K562 (cell line): Measurements from ENCODE around the gene ATP6V0D1. TPM values are rescaled to one million over a fixed set of nuclear protein-coding genes. Genes with fewer than 3 reads are reported as not detected.

Source experiments
- FOXK2 ChIP-seq, 2 experiments: fragments of 450-650 bp; IDR thresholded peaks in 1 of 2; conservative IDR thresholded peaks in 1 of 2; 2 replicates each; pipeline ENCODE4 v1.6.1; 2016; ENCODE audit warnings: low read depth in 2 of 2, mild to moderate bottlenecking in 1 of 2
- KLF6 ChIP-seq: fragments of 250-450 bp; sonication (Bioruptor Pico); IDR thresholded peaks from 2 replicates; pipeline ENCODE4 v1.4.0; 2020; ENCODE audit warnings: mild to moderate bottlenecking, moderate library complexity, borderline replicate concordance
- OTX1 ChIP-seq: fragments of 450-650 bp; formaldehyde crosslinking; IDR thresholded peaks from 2 replicates; pipeline ENCODE4 v1.4.0; 2022; ENCODE audit warnings: mild to moderate bottlenecking
- SP1 ChIP-seq: sonication (generic); formaldehyde crosslinking; IDR thresholded peaks from 2 replicates; pipeline ENCODE4 v1.8.1; 2022; ENCODE audit warnings: mild to moderate bottlenecking, missing genetic modification reagents
- SREBF2 ChIP-seq: sonication (generic); formaldehyde crosslinking; IDR thresholded peaks from 2 replicates; pipeline ENCODE4 v1.4.0; 2020; ENCODE audit warnings: mild to moderate bottlenecking, missing genetic modification reagents
- polyA plus RNA-seq, 8 experiments: library from polyadenylated mRNA; depleted of rRNA in 4 of 8; stranded (reverse) in 5 of 8; unstranded in 3 of 8; fragments of >200 nt; fragmentation: Nextera tagmentation in 2 of 8; fragmentation: Illumina TruSeq in 1 of 8; extraction: Ambion mirVana in 2 of 8; extraction: Trizol in 1 of 8; gene quantifications; 2 replicates each; pipeline versions ENCODE4 v1.2.1 to v1.2.3, GENCODE V29; 2011 to 2014; ENCODE audit warnings: inconsistent platforms in 1 of 8, missing spikeins in 1 of 8
- total RNA-seq, 7 experiments: library from RNA; depleted of rRNA in 6 of 7; stranded (reverse); fragments of >200 nt in 6 of 7; fragmentation: Illumina TruSeq in 2 of 7; extraction: Trizol in 2 of 7; gene quantifications; 2 replicates each; pipeline versions ENCODE4 v1.2.1 to v1.2.3, GENCODE V29; 2011 to 2021; ENCODE audit warnings: low replicate concordance in 1 of 7
- TF ChIP-seq, protein P1 (sequence below): fragments of 200-600 bp; sonication (generic); IDR thresholded peaks from one replicate; pipeline ENCODE4 v1.6.1; 2012; ENCODE audit warnings: mild to moderate bottlenecking, low read depth, low read length, inconsistent platforms
- TF ChIP-seq, protein P2 (sequence below): fragments of 200-800 bp; sonication (Bioruptor generic); IDR thresholded peaks from 2 replicates; pipeline ENCODE4 v1.6.1; 2016; ENCODE audit warnings: missing genetic modification characterization, missing compliant biosample characterization
- TF ChIP-seq, protein P3 (sequence below), 2 experiments: fragments of 450-650 bp in 1 of 2; sonication (generic) in 1 of 2; formaldehyde crosslinking; conservative IDR thresholded peaks; 2 replicates each; pipeline versions ENCODE4 v1.4.0 to v1.8.1; 2020 to 2022; ENCODE audit warnings: mild to moderate bottlenecking in 1 of 2, missing genetic modification reagents in 1 of 2

ATP6V0D1 gene
- total and polyA plus RNA-seq, 9 of the 15 experiments (the other 6 are each of a cell fraction or from before 2014, with no cell fraction given), result 23.2 to 69.7 (median 45.6) TPM

DNA sequence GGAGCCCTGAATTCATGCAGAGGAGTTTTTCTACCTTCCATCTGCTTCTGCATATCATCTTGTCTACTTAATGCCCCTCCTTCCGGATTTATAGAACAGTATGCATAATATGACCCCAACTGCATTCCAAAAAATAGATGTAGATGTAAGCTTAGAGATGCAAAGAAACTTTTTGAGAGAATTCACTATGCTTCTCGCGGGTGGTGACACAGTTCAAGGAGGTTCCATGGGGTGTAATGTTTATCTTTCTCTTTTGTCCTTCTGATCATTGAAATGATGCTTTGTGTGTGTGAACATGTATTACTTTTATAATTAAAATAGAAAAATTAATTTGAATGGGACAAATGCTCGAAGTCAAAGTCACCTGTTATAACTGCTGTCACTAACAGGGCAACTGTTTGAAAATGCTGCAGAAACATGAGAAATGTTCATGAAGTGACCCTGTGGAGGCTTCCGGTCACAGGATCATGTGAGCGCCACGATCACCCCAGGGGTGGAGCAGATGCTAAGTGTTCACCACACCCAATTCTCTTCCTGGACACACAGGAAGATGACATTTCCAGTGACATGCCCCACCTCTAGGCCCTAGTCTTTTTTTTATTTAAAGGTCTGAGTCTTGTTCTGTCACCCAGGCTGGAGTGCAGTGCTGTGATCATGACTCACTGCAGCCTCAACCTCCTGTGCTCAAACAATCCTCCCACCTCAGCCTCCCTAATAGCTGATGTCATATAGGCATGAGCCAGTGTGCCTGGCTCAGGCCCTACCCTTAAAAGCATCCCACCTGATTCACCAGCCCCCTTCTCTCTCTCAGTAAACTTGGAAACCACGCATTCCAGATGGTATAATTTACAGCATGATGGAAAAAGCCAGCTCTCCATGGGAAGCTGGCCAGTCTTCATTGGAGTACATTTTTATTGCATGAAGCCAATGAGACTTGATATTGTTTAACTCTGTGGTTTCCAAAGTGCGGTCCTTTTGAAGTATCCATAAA is 23.4 kb upstream of the ATP6V0D1 start (continued):
- TF ChIP-seq, protein P1, sequence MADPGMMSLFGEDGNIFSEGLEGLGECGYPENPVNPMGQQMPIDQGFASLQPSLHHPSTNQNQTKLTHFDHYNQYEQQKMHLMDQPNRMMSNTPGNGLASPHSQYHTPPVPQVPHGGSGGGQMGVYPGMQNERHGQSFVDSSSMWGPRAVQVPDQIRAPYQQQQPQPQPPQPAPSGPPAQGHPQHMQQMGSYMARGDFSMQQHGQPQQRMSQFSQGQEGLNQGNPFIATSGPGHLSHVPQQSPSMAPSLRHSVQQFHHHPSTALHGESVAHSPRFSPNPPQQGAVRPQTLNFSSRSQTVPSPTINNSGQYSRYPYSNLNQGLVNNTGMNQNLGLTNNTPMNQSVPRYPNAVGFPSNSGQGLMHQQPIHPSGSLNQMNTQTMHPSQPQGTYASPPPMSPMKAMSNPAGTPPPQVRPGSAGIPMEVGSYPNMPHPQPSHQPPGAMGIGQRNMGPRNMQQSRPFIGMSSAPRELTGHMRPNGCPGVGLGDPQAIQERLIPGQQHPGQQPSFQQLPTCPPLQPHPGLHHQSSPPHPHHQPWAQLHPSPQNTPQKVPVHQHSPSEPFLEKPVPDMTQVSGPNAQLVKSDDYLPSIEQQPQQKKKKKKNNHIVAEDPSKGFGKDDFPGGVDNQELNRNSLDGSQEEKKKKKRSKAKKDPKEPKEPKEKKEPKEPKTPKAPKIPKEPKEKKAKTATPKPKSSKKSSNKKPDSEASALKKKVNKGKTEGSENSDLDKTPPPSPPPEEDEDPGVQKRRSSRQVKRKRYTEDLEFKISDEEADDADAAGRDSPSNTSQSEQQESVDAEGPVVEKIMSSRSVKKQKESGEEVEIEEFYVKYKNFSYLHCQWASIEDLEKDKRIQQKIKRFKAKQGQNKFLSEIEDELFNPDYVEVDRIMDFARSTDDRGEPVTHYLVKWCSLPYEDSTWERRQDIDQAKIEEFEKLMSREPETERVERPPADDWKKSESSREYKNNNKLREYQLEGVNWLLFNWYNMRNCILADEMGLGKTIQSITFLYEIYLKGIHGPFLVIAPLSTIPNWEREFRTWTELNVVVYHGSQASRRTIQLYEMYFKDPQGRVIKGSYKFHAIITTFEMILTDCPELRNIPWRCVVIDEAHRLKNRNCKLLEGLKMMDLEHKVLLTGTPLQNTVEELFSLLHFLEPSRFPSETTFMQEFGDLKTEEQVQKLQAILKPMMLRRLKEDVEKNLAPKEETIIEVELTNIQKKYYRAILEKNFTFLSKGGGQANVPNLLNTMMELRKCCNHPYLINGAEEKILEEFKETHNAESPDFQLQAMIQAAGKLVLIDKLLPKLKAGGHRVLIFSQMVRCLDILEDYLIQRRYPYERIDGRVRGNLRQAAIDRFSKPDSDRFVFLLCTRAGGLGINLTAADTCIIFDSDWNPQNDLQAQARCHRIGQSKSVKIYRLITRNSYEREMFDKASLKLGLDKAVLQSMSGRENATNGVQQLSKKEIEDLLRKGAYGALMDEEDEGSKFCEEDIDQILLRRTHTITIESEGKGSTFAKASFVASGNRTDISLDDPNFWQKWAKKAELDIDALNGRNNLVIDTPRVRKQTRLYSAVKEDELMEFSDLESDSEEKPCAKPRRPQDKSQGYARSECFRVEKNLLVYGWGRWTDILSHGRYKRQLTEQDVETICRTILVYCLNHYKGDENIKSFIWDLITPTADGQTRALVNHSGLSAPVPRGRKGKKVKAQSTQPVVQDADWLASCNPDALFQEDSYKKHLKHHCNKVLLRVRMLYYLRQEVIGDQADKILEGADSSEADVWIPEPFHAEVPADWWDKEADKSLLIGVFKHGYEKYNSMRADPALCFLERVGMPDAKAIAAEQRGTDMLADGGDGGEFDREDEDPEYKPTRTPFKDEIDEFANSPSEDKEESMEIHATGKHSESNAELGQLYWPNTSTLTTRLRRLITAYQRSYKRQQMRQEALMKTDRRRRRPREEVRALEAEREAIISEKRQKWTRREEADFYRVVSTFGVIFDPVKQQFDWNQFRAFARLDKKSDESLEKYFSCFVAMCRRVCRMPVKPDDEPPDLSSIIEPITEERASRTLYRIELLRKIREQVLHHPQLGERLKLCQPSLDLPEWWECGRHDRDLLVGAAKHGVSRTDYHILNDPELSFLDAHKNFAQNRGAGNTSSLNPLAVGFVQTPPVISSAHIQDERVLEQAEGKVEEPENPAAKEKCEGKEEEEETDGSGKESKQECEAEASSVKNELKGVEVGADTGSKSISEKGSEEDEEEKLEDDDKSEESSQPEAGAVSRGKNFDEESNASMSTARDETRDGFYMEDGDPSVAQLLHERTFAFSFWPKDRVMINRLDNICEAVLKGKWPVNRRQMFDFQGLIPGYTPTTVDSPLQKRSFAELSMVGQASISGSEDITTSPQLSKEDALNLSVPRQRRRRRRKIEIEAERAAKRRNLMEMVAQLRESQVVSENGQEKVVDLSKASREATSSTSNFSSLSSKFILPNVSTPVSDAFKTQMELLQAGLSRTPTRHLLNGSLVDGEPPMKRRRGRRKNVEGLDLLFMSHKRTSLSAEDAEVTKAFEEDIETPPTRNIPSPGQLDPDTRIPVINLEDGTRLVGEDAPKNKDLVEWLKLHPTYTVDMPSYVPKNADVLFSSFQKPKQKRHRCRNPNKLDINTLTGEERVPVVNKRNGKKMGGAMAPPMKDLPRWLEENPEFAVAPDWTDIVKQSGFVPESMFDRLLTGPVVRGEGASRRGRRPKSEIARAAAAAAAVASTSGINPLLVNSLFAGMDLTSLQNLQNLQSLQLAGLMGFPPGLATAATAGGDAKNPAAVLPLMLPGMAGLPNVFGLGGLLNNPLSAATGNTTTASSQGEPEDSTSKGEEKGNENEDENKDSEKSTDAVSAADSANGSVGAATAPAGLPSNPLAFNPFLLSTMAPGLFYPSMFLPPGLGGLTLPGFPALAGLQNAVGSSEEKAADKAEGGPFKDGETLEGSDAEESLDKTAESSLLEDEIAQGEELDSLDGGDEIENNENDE, result no peak
- TF ChIP-seq SREBF2 (CRISPR knock-in tag) (no peak), KLF6 (peak; percentile 76; the same call in 1 of the 2 replicates), FOXK2 (conservative IDR thresholded peaks at IDR 0.05 in 1 of 2, IDR thresholded peaks at IDR 0.05 in 1 of 2; ENCODE audit: low read depth in 2 of 2) (peak; percentile 73 to 85), SP1 (CRISPR knock-in tag) (peak; percentile 24; the same call in 1 of the 2 replicates), OTX1 (CRISPR knock-in tag) (no peak)
- TF ChIP-seq, protein P2, sequence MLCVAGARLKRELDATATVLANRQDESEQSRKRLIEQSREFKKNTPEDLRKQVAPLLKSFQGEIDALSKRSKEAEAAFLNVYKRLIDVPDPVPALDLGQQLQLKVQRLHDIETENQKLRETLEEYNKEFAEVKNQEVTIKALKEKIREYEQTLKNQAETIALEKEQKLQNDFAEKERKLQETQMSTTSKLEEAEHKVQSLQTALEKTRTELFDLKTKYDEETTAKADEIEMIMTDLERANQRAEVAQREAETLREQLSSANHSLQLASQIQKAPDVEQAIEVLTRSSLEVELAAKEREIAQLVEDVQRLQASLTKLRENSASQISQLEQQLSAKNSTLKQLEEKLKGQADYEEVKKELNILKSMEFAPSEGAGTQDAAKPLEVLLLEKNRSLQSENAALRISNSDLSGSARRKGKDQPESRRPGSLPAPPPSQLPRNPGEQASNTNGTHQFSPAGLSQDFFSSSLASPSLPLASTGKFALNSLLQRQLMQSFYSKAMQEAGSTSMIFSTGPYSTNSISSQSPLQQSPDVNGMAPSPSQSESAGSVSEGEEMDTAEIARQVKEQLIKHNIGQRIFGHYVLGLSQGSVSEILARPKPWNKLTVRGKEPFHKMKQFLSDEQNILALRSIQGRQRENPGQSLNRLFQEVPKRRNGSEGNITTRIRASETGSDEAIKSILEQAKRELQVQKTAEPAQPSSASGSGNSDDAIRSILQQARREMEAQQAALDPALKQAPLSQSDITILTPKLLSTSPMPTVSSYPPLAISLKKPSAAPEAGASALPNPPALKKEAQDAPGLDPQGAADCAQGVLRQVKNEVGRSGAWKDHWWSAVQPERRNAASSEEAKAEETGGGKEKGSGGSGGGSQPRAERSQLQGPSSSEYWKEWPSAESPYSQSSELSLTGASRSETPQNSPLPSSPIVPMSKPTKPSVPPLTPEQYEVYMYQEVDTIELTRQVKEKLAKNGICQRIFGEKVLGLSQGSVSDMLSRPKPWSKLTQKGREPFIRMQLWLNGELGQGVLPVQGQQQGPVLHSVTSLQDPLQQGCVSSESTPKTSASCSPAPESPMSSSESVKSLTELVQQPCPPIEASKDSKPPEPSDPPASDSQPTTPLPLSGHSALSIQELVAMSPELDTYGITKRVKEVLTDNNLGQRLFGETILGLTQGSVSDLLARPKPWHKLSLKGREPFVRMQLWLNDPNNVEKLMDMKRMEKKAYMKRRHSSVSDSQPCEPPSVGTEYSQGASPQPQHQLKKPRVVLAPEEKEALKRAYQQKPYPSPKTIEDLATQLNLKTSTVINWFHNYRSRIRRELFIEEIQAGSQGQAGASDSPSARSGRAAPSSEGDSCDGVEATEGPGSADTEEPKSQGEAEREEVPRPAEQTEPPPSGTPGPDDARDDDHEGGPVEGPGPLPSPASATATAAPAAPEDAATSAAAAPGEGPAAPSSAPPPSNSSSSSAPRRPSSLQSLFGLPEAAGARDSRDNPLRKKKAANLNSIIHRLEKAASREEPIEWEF, result no peak
- TF ChIP-seq, protein P3, sequence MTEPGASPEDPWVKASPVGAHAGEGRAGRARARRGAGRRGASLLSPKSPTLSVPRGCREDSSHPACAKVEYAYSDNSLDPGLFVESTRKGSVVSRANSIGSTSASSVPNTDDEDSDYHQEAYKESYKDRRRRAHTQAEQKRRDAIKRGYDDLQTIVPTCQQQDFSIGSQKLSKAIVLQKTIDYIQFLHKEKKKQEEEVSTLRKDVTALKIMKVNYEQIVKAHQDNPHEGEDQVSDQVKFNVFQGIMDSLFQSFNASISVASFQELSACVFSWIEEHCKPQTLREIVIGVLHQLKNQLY (CRISPR knock-in tag; conservative IDR thresholded peaks at IDR 0.05), result no peak
